ENCODE results near the gene KCNIP3. TPM values are rescaled to one million over a fixed set of nuclear protein-coding genes. Genes with fewer than 3 reads are reported as not detected.

The KCNIP3 gene
- total RNA-seq, 2 donors from 2014 or later: 12.5 to 22.1 TPM

- ATAC-seq (ENCODE audit: insufficient number of reproducible peaks, low FRiP score, low read depth): no peak
- no peaks in the 10 kb centered on the region for H3K27me3 ChIP-seq (replicated peaks; ENCODE audit: insufficient read depth)
- DNase-seq (ENCODE audit: low spot score): no peak
- peaks cover 0 to 7% of the 10 kb centered on the region in 2 donors for H3K4me1 ChIP-seq (ENCODE audit: control insufficient read depth in 1 of 2, low read depth in 2 of 2)
- no peak overlapping the region for H3K4me3 ChIP-seq
- no peaks in the 10 kb centered on the region for H3K9me3 ChIP-seq
- no peak overlapping the region for H3K27ac ChIP-seq
- no peaks in the 10 kb centered on the region for H3K36me3 ChIP-seq
- no peak for TF ChIP-seq CTCF (IDR thresholded peaks at IDR 0.05)
Measured at GRCh38 chr2:95382686-95383634, 85.8 kb downstream of the KCNIP3 start.

DNA sequence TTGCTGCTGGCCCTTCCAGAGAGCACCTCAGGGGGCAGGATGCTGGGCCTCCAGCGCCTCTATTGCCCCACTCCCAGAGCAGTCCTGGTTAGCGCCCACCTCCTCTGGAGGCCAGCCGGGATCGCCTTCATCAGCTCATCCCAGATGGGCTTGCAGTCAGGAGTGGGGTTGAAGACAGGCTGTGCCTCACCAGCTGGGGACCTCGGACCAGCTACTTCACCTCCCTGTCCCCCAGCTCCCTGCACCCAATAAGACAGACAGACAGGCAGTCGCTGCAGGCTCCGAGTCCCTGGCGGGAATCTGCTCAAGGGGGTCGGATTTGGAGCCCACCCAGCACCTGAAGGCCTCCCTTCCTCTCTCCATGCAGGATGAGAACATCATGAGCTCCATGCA is 86.5 kb downstream of the KCNIP3 start:
- DNase-seq (ENCODE audit: low spot score): no peak
- no peak for TF ChIP-seq CTCF (IDR thresholded peaks at IDR 0.05)
- no peaks in the 10 kb centered on the region for H3K27me3 ChIP-seq (replicated peaks; ENCODE audit: insufficient read depth)
- no peaks in the 10 kb centered on the region for H3K9me3 ChIP-seq
- no peak overlapping the region for H3K27ac ChIP-seq
- no peak for ATAC-seq (ENCODE audit: insufficient number of reproducible peaks, low FRiP score, low read depth)
- H3K4me3 ChIP-seq: no peak overlapping the region
- peaks cover 0 to 7% of the 10 kb centered on the region in 2 donors for H3K4me1 ChIP-seq (ENCODE audit: control insufficient read depth in 1 of 2, low read depth in 2 of 2)
- H3K36me3 ChIP-seq: no peaks in the 10 kb centered on the region

DNA sequence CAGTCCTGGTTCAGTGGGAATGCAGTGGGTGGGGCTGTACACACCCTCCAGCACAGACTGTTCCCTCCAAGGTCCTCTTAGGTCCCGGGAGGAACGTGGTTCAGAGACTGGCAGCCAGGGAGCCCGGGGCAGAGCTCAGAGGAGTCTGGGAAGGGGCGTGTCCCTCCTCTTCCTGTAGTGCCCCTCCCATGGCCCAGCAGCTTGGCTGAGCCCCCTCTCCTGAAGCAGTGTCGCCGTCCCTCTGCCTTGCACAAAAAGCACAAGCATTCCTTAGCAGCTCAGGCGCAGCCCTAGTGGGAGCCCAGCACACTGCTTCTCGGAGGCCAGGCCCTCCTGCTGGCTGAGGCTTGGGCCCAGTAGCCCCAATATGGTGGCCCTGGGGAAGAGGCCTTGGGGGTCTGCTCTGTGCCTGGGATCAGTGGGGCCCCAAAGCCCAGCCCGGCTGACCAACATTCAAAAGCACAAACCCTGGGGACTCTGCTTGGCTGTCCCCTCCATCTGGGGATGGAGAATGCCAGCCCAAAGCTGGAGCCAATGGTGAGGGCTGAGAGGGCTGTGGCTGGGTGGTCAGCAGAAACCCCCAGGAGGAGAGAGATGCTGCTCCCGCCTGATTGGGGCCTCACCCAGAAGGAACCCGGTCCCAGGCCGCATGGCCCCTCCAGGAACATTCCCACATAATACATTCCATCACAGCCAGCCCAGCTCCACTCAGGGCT is 87.9 kb downstream of the KCNIP3 start:
- no peak for DNase-seq (ENCODE audit: low spot score)
- Histone ChIP-seq H3K4me3 (no peak overlapping the region), H3K27me3 (replicated peaks; ENCODE audit: insufficient read depth) (no peaks in the 10 kb centered on the region), H3K36me3 (no peaks in the 10 kb centered on the region), H3K9me3 (no peaks in the 10 kb centered on the region), H3K4me1 (ENCODE audit: control insufficient read depth in 1 of 2, low read depth in 2 of 2) (peaks cover 2 to 14% of the 10 kb centered on the region in 2 donors), H3K27ac (no peak overlapping the region)
- ATAC-seq (ENCODE audit: insufficient number of reproducible peaks, low FRiP score, low read depth): no peak
- no peak for TF ChIP-seq CTCF (IDR thresholded peaks at IDR 0.05)

DNA sequence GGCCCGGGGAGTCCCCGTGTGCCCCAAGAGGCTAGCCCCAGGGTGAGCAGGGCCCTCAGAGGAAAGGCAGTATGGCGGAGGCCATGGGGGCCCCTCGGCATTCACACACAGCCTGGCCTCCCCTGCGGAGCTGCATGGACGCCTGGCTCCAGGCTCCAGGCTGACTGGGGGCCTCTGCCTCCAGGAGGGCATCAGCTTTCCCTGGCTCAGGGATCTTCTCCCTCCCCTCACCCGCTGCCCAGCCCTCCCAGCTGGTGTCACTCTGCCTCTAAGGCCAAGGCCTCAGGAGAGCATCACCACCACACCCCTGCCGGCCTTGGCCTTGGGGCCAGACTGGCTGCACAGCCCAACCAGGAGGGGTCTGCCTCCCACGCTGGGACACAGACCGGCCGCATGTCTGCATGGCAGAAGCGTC is 88.4 kb downstream of the KCNIP3 start:
- ATAC-seq (ENCODE audit: insufficient number of reproducible peaks, low FRiP score, low read depth) (no peak), DNase-seq (ENCODE audit: low spot score) (no peak)
- H3K4me1 ChIP-seq (ENCODE audit: control insufficient read depth in 1 of 2, low read depth in 2 of 2): peaks cover 2 to 14% of the 10 kb centered on the region in 2 donors
- no peak overlapping the region for H3K4me3 ChIP-seq
- no peaks in the 10 kb centered on the region for H3K27me3 ChIP-seq (replicated peaks; ENCODE audit: insufficient read depth)
- no peaks in the 10 kb centered on the region for H3K9me3 ChIP-seq
- H3K36me3 ChIP-seq: no peaks in the 10 kb centered on the region
- H3K27ac ChIP-seq: no peak overlapping the region
- no peak for TF ChIP-seq CTCF (IDR thresholded peaks at IDR 0.05)

DNA sequence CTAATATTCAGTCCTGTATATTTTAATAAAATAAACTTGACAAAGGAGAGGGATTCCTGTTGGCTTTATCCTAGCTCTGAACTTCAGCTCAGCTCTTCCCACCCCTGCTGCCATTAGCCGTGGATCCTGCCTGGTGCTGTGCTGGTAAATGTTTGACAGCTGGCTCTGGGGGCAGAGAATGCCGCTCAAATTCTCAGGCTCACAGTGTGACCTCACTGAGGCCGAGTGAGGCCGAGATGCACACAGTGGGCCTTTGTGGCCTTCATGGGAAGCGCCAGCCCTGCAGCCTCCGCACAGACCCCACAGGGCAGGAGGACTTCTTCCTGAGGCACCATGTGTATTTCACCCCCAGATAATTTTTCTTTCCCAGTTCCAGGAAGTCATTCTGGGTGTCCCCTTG is 88.9 kb downstream of the KCNIP3 start:
- H3K27me3 ChIP-seq (replicated peaks; ENCODE audit: insufficient read depth): no peaks in the 10 kb centered on the region
- no peak overlapping the region for H3K27ac ChIP-seq
- DNase-seq (ENCODE audit: low spot score) (no peak), ATAC-seq (ENCODE audit: insufficient number of reproducible peaks, low FRiP score, low read depth) (no peak)
- no peaks in the 10 kb centered on the region for H3K9me3 ChIP-seq
- H3K4me3 ChIP-seq: no peak overlapping the region
- H3K36me3 ChIP-seq: no peaks in the 10 kb centered on the region
- no peak for TF ChIP-seq CTCF (IDR thresholded peaks at IDR 0.05)
- peaks cover 2 to 14% of the 10 kb centered on the region in 2 donors for H3K4me1 ChIP-seq (ENCODE audit: control insufficient read depth in 1 of 2, low read depth in 2 of 2)

Data from thoracic aorta (tissue), 2 donors.